ENCODE measurements around the gene PFKP. TPM values are rescaled to one million over a fixed set of nuclear protein-coding genes. Genes with fewer than 3 reads are reported as not detected.
A peak's percentile ranks its signal among the peaks of the same experiment; 100 is the strongest.
"Not testable (repeated sequence)": the region's sequence is repeated elsewhere in the genome, so short reads cannot be mapped to it uniquely, and the experiment has no call there.

PFKP gene
- total RNA-seq, 1 donor from 2014 or later = 12.5 TPM

- no peaks in the 10 kb centered on the region for H3K36me3 ChIP-seq (ENCODE audit: control insufficient read depth in 3 of 3, insufficient read depth in 3 of 3, low read length in 3 of 3)
- H3K9ac ChIP-seq (ENCODE audit: low read depth in 1 of 3, low read length in 3 of 3) = no peak overlapping the region
- H3K27ac ChIP-seq (ENCODE audit: low read depth, low read length) = no peak overlapping the region
- peaks cover 0 to 2% (median 0%) of the 10 kb centered on the region in 3 donors for H3K9me3 ChIP-seq (ENCODE audit: control insufficient read depth in 3 of 3, low read length in 3 of 3)
- peaks cover 0 to under 1% (median 0%) of the 10 kb centered on the region in 3 donors for H3K27me3 ChIP-seq (ENCODE audit: control insufficient read depth in 3 of 3, insufficient read depth in 3 of 3, low read length in 3 of 3)
- no peak overlapping the region for H3K4me3 ChIP-seq (ENCODE audit: low read length in 3 of 3)
- no peaks in the 10 kb centered on the region for H3K4me1 ChIP-seq (ENCODE audit: control insufficient read depth in 3 of 3, insufficient read depth in 3 of 3, low read length in 3 of 3)
Measured at GRCh38 chr10:3057946-3058345, 9.4 kb upstream of the PFKP start.

GRCh38 chr10:3059974-3060373 is 7.4 kb upstream of the PFKP start:
- no peak overlapping the region for H3K9ac ChIP-seq (ENCODE audit: low read depth in 1 of 3, low read length in 3 of 3)
- H3K36me3 ChIP-seq (ENCODE audit: control insufficient read depth in 3 of 3, insufficient read depth in 3 of 3, low read length in 3 of 3) = no peaks in the 10 kb centered on the region
- no peak overlapping the region for H3K4me3 ChIP-seq (ENCODE audit: low read length in 3 of 3)
- peaks cover 3 to 11% (median 5%) of the 10 kb centered on the region in 3 donors for H3K27me3 ChIP-seq (ENCODE audit: control insufficient read depth in 3 of 3, insufficient read depth in 3 of 3, low read length in 3 of 3)
- no peaks in the 10 kb centered on the region for H3K9me3 ChIP-seq (ENCODE audit: control insufficient read depth in 3 of 3, low read length in 3 of 3)
- H3K27ac ChIP-seq (ENCODE audit: low read depth, low read length) = no peak overlapping the region
- H3K4me1 ChIP-seq (ENCODE audit: control insufficient read depth in 3 of 3, insufficient read depth in 3 of 3, low read length in 3 of 3) = no peaks in the 10 kb centered on the region

- Histone ChIP-seq H3K9ac (ENCODE audit: low read depth in 1 of 3, low read length in 3 of 3) (no peak overlapping the region), H3K4me3 (ENCODE audit: low read length in 3 of 3) (no peak overlapping the region), H3K4me1 (ENCODE audit: control insufficient read depth in 3 of 3, insufficient read depth in 3 of 3, low read length in 3 of 3) (no peaks in the 10 kb centered on the region), H3K27me3 (ENCODE audit: control insufficient read depth in 3 of 3, insufficient read depth in 3 of 3, low read length in 3 of 3) (peaks cover 3 to 11% (median 5%) of the 10 kb centered on the region in 3 donors), H3K36me3 (ENCODE audit: control insufficient read depth in 3 of 3, insufficient read depth in 3 of 3, low read length in 3 of 3) (no peaks in the 10 kb centered on the region), H3K9me3 (ENCODE audit: control insufficient read depth in 3 of 3, low read length in 3 of 3) (no peaks in the 10 kb centered on the region), H3K27ac (ENCODE audit: low read depth, low read length) (no peak overlapping the region)
Measured at GRCh38 chr10:3060481-3060889, 6.9 kb upstream of the PFKP start.

DNA sequence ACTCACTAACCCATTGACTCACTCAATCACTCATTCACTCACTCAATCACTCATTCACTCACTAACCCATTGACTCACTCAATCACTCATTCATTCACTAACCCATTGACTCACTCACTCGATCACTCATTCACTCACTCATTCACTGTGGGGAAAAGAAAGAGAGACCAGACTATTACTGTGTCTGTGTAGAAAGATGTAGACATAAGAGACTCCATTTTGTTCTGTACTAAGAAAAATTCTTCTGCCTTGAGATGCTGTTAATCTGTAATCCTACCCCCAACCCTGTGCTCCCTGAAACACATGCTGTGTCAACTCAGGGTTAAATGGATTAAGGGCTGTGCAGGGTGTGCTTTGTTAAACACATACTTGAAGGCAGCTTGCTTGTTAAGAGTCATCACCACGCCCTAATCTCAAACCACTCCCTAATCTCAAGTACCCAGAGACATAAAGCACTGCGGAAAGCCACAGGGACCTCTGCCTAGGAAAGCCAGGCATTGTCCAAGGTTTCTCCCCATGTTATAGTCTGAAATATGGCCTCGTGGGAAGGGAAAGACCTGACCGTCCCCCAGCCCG is 5.9 kb upstream of the PFKP start:
- H3K4me1 ChIP-seq (ENCODE audit: control insufficient read depth in 3 of 3, insufficient read depth in 3 of 3, low read length in 3 of 3); H3K27ac ChIP-seq (ENCODE audit: low read depth, low read length); H3K36me3 ChIP-seq (ENCODE audit: control insufficient read depth in 3 of 3, insufficient read depth in 3 of 3, low read length in 3 of 3); H3K4me3 ChIP-seq (ENCODE audit: low read length in 3 of 3); H3K9me3 ChIP-seq (ENCODE audit: control insufficient read depth in 3 of 3, low read length in 3 of 3); H3K9ac ChIP-seq (ENCODE audit: low read depth in 1 of 3, low read length in 3 of 3): not testable (repeated sequence)
- peaks cover 5 to 11% (median 8%) of the 10 kb centered on the region in 3 donors for H3K27me3 ChIP-seq (ENCODE audit: control insufficient read depth in 3 of 3, insufficient read depth in 3 of 3, low read length in 3 of 3)

DNA sequence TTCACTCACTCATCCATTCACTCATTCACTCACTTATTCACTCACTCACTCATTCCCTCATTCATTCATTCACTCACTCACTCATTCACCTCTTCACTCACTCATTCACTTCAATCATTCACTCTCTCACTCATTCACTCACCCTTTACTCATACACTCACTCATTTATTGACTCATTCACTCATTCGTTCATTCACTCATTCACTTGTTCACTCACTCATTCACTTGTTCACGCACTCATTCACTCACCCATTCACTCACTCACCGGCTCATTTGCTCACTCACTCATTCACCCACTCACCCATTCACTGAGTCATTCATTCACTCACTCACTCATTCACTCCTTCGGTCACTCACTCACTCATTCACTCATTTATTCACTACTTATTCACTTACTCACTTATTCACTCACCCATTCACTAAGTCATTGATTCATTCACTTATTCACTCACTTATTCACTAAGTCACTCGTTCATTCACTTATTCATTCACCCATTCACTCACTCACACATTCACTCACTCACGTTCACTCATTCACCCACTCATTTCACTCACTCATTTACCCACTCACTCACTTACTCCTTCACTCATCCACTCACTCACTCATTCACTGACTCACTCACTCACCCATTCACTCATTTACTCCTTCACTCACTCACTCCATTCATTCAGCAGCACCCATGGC is 4.7 kb upstream of the PFKP start:
- no peaks in the 10 kb centered on the region for H3K9me3 ChIP-seq (ENCODE audit: control insufficient read depth in 3 of 3, low read length in 3 of 3)

GRCh38 chr10:3064423-3064822 is 2.9 kb upstream of the PFKP start:
- Histone ChIP-seq H3K9me3 (ENCODE audit: control insufficient read depth in 3 of 3, low read length in 3 of 3) (no peaks in the 10 kb centered on the region), H3K4me1 (ENCODE audit: control insufficient read depth in 3 of 3, insufficient read depth in 3 of 3, low read length in 3 of 3) (peaks cover 4 to 7% (median 6%) of the 10 kb centered on the region in 3 donors), H3K4me3 (ENCODE audit: low read length in 3 of 3) (no peak overlapping the region), H3K36me3 (ENCODE audit: control insufficient read depth in 3 of 3, insufficient read depth in 3 of 3, low read length in 3 of 3) (no peaks in the 10 kb centered on the region), H3K27me3 (ENCODE audit: control insufficient read depth in 3 of 3, insufficient read depth in 3 of 3, low read length in 3 of 3) (peaks cover 8 to 22% (median 15%) of the 10 kb centered on the region in 3 donors), H3K27ac (ENCODE audit: low read depth, low read length) (no peak overlapping the region), H3K9ac (ENCODE audit: low read depth in 1 of 3, low read length in 3 of 3) (no peak overlapping the region)

More for the DNA sequence above, 4.7 kb upstream of the PFKP start:
- no peak overlapping the region for H3K4me3 ChIP-seq (ENCODE audit: low read length in 3 of 3)
- no peak overlapping the region for H3K27ac ChIP-seq (ENCODE audit: low read depth, low read length)
- H3K4me1 ChIP-seq (ENCODE audit: control insufficient read depth in 3 of 3, insufficient read depth in 3 of 3, low read length in 3 of 3) = peaks cover 0 to under 1% (median 0%) of the 10 kb centered on the region in 3 donors
- peaks cover 7 to 13% (median 11%) of the 10 kb centered on the region in 3 donors for H3K27me3 ChIP-seq (ENCODE audit: control insufficient read depth in 3 of 3, insufficient read depth in 3 of 3, low read length in 3 of 3)
- no peak overlapping the region for H3K9ac ChIP-seq (ENCODE audit: low read depth in 1 of 3, low read length in 3 of 3)
- H3K36me3 ChIP-seq (ENCODE audit: control insufficient read depth in 3 of 3, insufficient read depth in 3 of 3, low read length in 3 of 3) = no peaks in the 10 kb centered on the region

DNA sequence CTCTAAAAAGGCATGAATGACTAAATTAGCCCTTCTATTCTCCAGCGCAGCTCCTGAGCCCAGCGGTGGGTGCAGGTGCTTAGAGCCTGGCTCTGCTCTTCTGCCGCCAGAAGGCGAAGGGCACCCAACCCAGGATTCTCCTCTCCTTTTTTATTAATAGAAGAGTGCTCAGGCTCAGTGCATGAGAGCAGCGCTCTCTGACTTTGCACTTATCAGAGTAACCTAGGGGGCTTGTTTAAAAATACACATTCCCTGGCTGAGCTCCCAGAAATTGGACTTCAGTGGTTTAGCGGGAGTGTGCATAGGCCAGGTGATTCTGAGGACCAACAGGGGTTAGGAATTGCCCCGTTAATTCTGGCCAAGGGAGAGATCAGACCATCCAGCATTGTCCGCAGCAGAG is 1.7 kb upstream of the PFKP start:
- Histone ChIP-seq H3K36me3 (ENCODE audit: control insufficient read depth in 3 of 3, insufficient read depth in 3 of 3, low read length in 3 of 3) (no peaks in the 10 kb centered on the region), H3K9ac (ENCODE audit: low read depth in 1 of 3, low read length in 3 of 3) (no peak overlapping the region), H3K4me1 (ENCODE audit: control insufficient read depth in 3 of 3, insufficient read depth in 3 of 3, low read length in 3 of 3) (peaks cover 5 to 7% (median 6%) of the 10 kb centered on the region in 3 donors), H3K27me3 (ENCODE audit: control insufficient read depth in 3 of 3, insufficient read depth in 3 of 3, low read length in 3 of 3) (peaks cover 8 to 31% (median 23%) of the 10 kb centered on the region in 3 donors), H3K9me3 (ENCODE audit: control insufficient read depth in 3 of 3, low read length in 3 of 3) (no peaks in the 10 kb centered on the region), H3K27ac (ENCODE audit: low read depth, low read length) (no peak overlapping the region), H3K4me3 (ENCODE audit: low read length in 3 of 3) (no peak overlapping the region)

GRCh38 chr10:3066317-3067117 is 831 bp upstream of the PFKP start:
- H3K9me3 ChIP-seq (ENCODE audit: control insufficient read depth in 3 of 3, low read length in 3 of 3) = no peaks in the 10 kb centered on the region
- peaks cover 8 to 34% (median 23%) of the 10 kb centered on the region in 3 donors for H3K27me3 ChIP-seq (ENCODE audit: control insufficient read depth in 3 of 3, insufficient read depth in 3 of 3, low read length in 3 of 3)
- H3K4me1 ChIP-seq (ENCODE audit: control insufficient read depth in 3 of 3, insufficient read depth in 3 of 3, low read length in 3 of 3) = peaks cover 5 to 7% (median 6%) of the 10 kb centered on the region in 3 donors
- no peak overlapping the region for H3K9ac ChIP-seq (ENCODE audit: low read depth in 1 of 3, low read length in 3 of 3)
- H3K4me3 ChIP-seq (ENCODE audit: low read length in 3 of 3) = no peak overlapping the region
- H3K36me3 ChIP-seq (ENCODE audit: control insufficient read depth in 3 of 3, insufficient read depth in 3 of 3, low read length in 3 of 3) = no peaks in the 10 kb centered on the region
- H3K27ac ChIP-seq (ENCODE audit: low read depth, low read length) = no peak overlapping the region

- Histone ChIP-seq H3K27me3 (ENCODE audit: control insufficient read depth in 3 of 3, insufficient read depth in 3 of 3, low read length in 3 of 3) (peaks cover 8 to 37% (median 23%) of the 10 kb centered on the region in 3 donors), H3K9ac (ENCODE audit: low read depth in 1 of 3, low read length in 3 of 3) (peak overlapping the region; percentile 38 to 76 (median 70)), H3K36me3 (ENCODE audit: control insufficient read depth in 3 of 3, insufficient read depth in 3 of 3, low read length in 3 of 3) (no peaks in the 10 kb centered on the region), H3K27ac (ENCODE audit: low read depth, low read length) (peak overlapping the region; percentile 51), H3K4me1 (ENCODE audit: control insufficient read depth in 3 of 3, insufficient read depth in 3 of 3, low read length in 3 of 3) (peaks cover 5 to 7% (median 6%) of the 10 kb centered on the region in 3 donors), H3K4me3 (ENCODE audit: low read length in 3 of 3) (peak overlapping the region; percentile 69 to 76 (median 71)), H3K9me3 (ENCODE audit: control insufficient read depth in 3 of 3, low read length in 3 of 3) (no peaks in the 10 kb centered on the region)
Measured at GRCh38 chr10:3067859-3068179, 471 bp downstream of the PFKP start.

Measured in skeletal muscle tissue (tissue), 4 donors.